SIG-M5 treated with dmso at 0.1 percent for 504 hours (cell line): ENCODE data around the gene ADAMTS9.
A peak's percentile ranks its signal among the peaks of the same experiment; 100 is the strongest.

ENCODE experiments used
- DNase-seq: peaks from one replicate; lab custom pipeline; 2025; ENCODE audit not compliant: unreplicated experiment; lab: John Stamatoyannopoulos, UW

The ADAMTS9 gene

GRCh38 chr3:64687781-64688604, at the start of gene ADAMTS9:
ADAMTS9 (minus strand) TSS chr3:64688000; CDS start chr3:64687657, 343 bp downstream.
- DNase-seq = no peak

- DNase-seq = no peak
These were observed 44.8 kb upstream of the ADAMTS9 start for GRCh38 chr3:64732576-64732975.

- no peak for DNase-seq
These were observed 42.9 kb upstream of the ADAMTS9 start for GRCh38 chr3:64730681-64731080.

GRCh38 chr3:64728994-64729393, 41.2 kb upstream of the ADAMTS9 start:
- no peak for DNase-seq

GRCh38 chr3:64728428-64728827, 40.6 kb upstream of the ADAMTS9 start:
- DNase-seq = no peak

- no peak for DNase-seq
These were observed 38.8 kb upstream of the ADAMTS9 start for GRCh38 chr3:64726414-64727090.

GRCh38 chr3:64718976-64719375, 31.2 kb upstream of the ADAMTS9 start:
- DNase-seq = no peak

GRCh38 chr3:64717872-64718613, 30.2 kb upstream of the ADAMTS9 start:
- DNase-seq = peak; percentile 49

- no peak for DNase-seq
These were observed 29.6 kb upstream of the ADAMTS9 start for GRCh38 chr3:64717411-64717810.

GRCh38 chr3:64716110-64716710, 28.4 kb upstream of the ADAMTS9 start:
- DNase-seq = no peak

- no peak for DNase-seq
These were observed 27.6 kb upstream of the ADAMTS9 start for GRCh38 chr3:64715211-64715982.

- no peak for DNase-seq
These were observed 20.7 kb upstream of the ADAMTS9 start for GRCh38 chr3:64708456-64708855.

- no peak for DNase-seq
These were observed 18.1 kb upstream of the ADAMTS9 start for GRCh38 chr3:64705946-64706345.

- DNase-seq = no peak
These were observed 9.1 kb upstream of the ADAMTS9 start for GRCh38 chr3:64696896-64697295.

GRCh38 chr3:64694114-64694513, 6.3 kb upstream of the ADAMTS9 start:
- DNase-seq = no peak

GRCh38 chr3:64693031-64693430, 5.2 kb upstream of the ADAMTS9 start:
- no peak for DNase-seq

GRCh38 chr3:64691051-64691450, 3.3 kb upstream of the ADAMTS9 start:
- DNase-seq = no peak

GRCh38 chr3:64687086-64687780, 567 bp downstream of the ADAMTS9 start:
- DNase-seq = no peak

- peak; percentile 64 for DNase-seq
These were observed 1.3 kb downstream of the ADAMTS9 start for GRCh38 chr3:64686446-64686908.
